Endothelial cell (in vitro differentiated cells): ENCODE data around the gene CERS4. TPM values are rescaled to one million over a fixed set of nuclear protein-coding genes. Genes with fewer than 3 reads are reported as not detected.

Experiments used
- DNase-seq: peaks from one replicate; pipeline ENCODE4 v3.0.0; 2021; ENCODE audit warnings: low spot score
- H3K27ac Mint-ChIP-seq: one replicate; pipeline ENCODE4 v1.8.0; 2021; ENCODE audit warnings: mixed read lengths, inconsistent platforms; ENCODE audit not compliant: unreplicated experiment
- H3K27me3 Mint-ChIP-seq: one replicate; pipeline ENCODE4 v1.8.0; 2021; ENCODE audit warnings: mild to moderate bottlenecking, moderate library complexity, mixed read lengths, inconsistent platforms; ENCODE audit not compliant: unreplicated experiment
- H3K36me3 Mint-ChIP-seq: one replicate; pipeline ENCODE4 v1.8.0; 2021; ENCODE audit warnings: mild to moderate bottlenecking, low read depth, mixed read lengths, inconsistent platforms; ENCODE audit not compliant: unreplicated experiment
- H3K4me1 Mint-ChIP-seq: one replicate; pipeline ENCODE4 v1.8.0; 2021; ENCODE audit warnings: mild to moderate bottlenecking, mixed read lengths, inconsistent platforms; ENCODE audit not compliant: unreplicated experiment
- H3K4me3 Mint-ChIP-seq: one replicate; pipeline ENCODE4 v1.8.0; 2021; ENCODE audit warnings: mild to moderate bottlenecking, mixed read lengths, inconsistent platforms; ENCODE audit not compliant: unreplicated experiment
- H3K9me3 Mint-ChIP-seq: one replicate; pipeline ENCODE4 v1.8.0; 2021; ENCODE audit warnings: mixed read lengths, inconsistent platforms; ENCODE audit not compliant: unreplicated experiment
- total RNA-seq: library from RNA; stranded (reverse); fragmentation: NEBNext Ultra II Directional; extraction: Animal tissue kit (Norgen Biotek cat#: 25700); gene quantifications from one replicate; pipeline ENCODE4 v1.2.1, GENCODE V29; 2021; ENCODE audit not compliant: unreplicated experiment
- TF ChIP-seq, protein P1 (sequence below): fragments of 200-600 bp; sonication (generic); IDR thresholded peaks from one replicate; pipeline ENCODE4 v1.5.0; 2021; ENCODE audit warnings: antibody characterized with exemption; ENCODE audit not compliant: unreplicated experiment

The CERS4 gene
- total RNA-seq, 1 donor from 2014 or later, result 34.2 TPM

- no peak for DNase-seq
- Mint-ChIP-seq H3K27me3 (peaks cover 3% of the 10 kb centered on the region), H3K36me3 (peaks cover 5% of the 10 kb centered on the region), H3K4me1 (peaks cover 13% of the 10 kb centered on the region), H3K9me3 (no peaks in the 10 kb centered on the region), H3K4me3 (peak overlapping the region; percentile 82), H3K27ac (no peak overlapping the region)
- TF ChIP-seq, protein P1, sequence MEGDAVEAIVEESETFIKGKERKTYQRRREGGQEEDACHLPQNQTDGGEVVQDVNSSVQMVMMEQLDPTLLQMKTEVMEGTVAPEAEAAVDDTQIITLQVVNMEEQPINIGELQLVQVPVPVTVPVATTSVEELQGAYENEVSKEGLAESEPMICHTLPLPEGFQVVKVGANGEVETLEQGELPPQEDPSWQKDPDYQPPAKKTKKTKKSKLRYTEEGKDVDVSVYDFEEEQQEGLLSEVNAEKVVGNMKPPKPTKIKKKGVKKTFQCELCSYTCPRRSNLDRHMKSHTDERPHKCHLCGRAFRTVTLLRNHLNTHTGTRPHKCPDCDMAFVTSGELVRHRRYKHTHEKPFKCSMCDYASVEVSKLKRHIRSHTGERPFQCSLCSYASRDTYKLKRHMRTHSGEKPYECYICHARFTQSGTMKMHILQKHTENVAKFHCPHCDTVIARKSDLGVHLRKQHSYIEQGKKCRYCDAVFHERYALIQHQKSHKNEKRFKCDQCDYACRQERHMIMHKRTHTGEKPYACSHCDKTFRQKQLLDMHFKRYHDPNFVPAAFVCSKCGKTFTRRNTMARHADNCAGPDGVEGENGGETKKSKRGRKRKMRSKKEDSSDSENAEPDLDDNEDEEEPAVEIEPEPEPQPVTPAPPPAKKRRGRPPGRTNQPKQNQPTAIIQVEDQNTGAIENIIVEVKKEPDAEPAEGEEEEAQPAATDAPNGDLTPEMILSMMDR, result no peak
These were observed 850 bp upstream of the CERS4 start for GRCh38 chr19:8208119-8208921.

GRCh38 chr19:8209462-8210378 lies 550 bp downstream of the CERS4 start:
- Mint-ChIP-seq H3K27me3 (peaks cover 8% of the 10 kb centered on the region), H3K9me3 (no peaks in the 10 kb centered on the region), H3K27ac (peak overlapping the region; percentile 24), H3K36me3 (peaks cover 5% of the 10 kb centered on the region), H3K4me1 (peaks cover 16% of the 10 kb centered on the region), H3K4me3 (peak overlapping the region; percentile 90)
- TF ChIP-seq, protein P1, result no peak
- peak; percentile 41 for DNase-seq

DNA sequence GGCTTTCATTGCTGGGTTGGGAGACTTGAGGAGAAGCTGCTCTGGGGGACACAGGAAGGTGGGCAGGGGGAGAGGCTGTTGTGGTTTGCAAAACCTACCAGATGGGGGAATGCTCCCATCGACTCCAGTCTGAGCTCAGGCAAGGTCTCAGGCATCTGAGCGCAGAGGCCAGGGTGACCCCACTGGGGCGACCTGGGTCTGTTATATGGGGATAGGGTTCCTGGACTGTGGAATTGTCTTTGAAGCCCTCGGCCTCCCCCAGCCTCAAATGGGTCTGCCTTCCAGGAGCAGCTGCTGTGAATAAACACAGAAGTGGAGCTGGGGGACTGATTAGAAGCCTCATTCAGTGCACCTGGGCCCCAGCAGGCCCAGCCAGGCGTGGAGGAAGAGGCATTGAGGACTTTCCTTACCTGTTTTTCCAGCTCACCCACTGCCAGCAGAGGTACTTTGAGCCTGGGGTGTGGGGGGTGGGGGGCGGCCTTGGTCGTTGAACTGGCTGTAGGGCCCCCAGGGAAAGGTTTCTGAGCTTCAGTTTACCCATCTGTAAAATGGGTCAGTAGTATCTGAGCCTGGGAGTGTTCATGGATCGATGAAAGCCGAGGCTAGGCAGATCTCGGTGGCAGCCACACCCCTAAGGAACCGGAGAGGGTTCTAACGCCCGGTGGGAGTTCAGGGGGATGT lies 1.4 kb downstream of the CERS4 start:
- Mint-ChIP-seq H3K27ac (no peak overlapping the region), H3K27me3 (peaks cover 8% of the 10 kb centered on the region), H3K4me1 (peaks cover 16% of the 10 kb centered on the region), H3K36me3 (peaks cover 5% of the 10 kb centered on the region), H3K4me3 (peak overlapping the region; percentile 90), H3K9me3 (no peaks in the 10 kb centered on the region)
- TF ChIP-seq, protein P1, result no peak
- no peak for DNase-seq

DNA sequence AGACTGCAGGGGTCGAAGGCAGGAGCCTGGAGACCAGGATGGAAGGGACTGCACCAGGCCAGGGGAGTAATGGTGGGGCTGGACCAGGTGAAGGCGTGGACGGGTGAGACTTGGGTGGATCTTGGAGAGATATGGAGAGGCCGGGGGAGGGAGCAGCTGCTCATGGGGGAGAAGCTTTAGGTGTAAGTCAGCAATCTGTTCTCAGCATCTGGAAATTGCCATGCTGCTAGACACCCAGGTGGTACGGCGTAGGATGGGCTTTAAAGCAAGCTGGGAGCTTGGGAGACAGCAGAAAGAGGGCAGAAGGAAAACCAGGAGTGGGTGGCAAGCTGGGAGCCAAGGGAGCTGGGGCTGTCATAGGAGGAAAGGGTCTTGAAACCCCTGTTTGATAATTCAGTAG lies 3.0 kb downstream of the CERS4 start:
- H3K4me3 Mint-ChIP-seq, result peak overlapping the region; percentile 10
- H3K9me3 Mint-ChIP-seq, result no peaks in the 10 kb centered on the region
- no peak overlapping the region for H3K27ac Mint-ChIP-seq
- no peak for DNase-seq
- TF ChIP-seq, protein P1, result no peak
- H3K4me1 Mint-ChIP-seq, result peaks cover 16% of the 10 kb centered on the region
- H3K27me3 Mint-ChIP-seq, result peaks cover 8% of the 10 kb centered on the region
- H3K36me3 Mint-ChIP-seq, result peaks cover 11% of the 10 kb centered on the region
